ENCODE measurements around the gene CYP20A1.
"Not testable (repeated sequence)": the region's sequence is repeated elsewhere in the genome, so short reads cannot be mapped to it uniquely, and the experiment has no call there.

Gene CYP20A1, protein sequence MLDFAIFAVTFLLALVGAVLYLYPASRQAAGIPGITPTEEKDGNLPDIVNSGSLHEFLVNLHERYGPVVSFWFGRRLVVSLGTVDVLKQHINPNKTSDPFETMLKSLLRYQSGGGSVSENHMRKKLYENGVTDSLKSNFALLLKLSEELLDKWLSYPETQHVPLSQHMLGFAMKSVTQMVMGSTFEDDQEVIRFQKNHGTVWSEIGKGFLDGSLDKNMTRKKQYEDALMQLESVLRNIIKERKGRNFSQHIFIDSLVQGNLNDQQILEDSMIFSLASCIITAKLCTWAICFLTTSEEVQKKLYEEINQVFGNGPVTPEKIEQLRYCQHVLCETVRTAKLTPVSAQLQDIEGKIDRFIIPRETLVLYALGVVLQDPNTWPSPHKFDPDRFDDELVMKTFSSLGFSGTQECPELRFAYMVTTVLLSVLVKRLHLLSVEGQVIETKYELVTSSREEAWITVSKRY

GRCh38 chr2:203238704-203239526 is at the start of gene CYP20A1:
Gene CYP20A1 (plus strand): TSS chr2:203239018. CDS start chr2:203239063, 45 bp downstream.
- H4K20me1 ChIP-seq (ENCODE audit: insufficient read depth, low read length, poor library complexity, severe bottlenecking), result peaks cover 12% of the 10 kb centered on the region
- no peaks in the 10 kb centered on the region for H3F3A ChIP-seq (ENCODE audit: low read depth)
- no peaks in the 10 kb centered on the region for H3K9me2 ChIP-seq (replicated peaks; ENCODE audit: low read depth, low read length)
- H3K9ac ChIP-seq (ENCODE audit: low read depth, low read length, poor library complexity, severe bottlenecking), result peak within 1 kb of the TSS; percentile 92
- H3K4me1 ChIP-seq (ENCODE audit: insufficient read depth, low read length, poor library complexity, severe bottlenecking), result peaks cover 21% of the 10 kb centered on the region
- TF ChIP-seq EZH2phosphoT487 (IDR thresholded peaks at IDR 0.05; ENCODE audit: borderline replicate concordance), result no peak
- TF ChIP-seq, protein P1, sequence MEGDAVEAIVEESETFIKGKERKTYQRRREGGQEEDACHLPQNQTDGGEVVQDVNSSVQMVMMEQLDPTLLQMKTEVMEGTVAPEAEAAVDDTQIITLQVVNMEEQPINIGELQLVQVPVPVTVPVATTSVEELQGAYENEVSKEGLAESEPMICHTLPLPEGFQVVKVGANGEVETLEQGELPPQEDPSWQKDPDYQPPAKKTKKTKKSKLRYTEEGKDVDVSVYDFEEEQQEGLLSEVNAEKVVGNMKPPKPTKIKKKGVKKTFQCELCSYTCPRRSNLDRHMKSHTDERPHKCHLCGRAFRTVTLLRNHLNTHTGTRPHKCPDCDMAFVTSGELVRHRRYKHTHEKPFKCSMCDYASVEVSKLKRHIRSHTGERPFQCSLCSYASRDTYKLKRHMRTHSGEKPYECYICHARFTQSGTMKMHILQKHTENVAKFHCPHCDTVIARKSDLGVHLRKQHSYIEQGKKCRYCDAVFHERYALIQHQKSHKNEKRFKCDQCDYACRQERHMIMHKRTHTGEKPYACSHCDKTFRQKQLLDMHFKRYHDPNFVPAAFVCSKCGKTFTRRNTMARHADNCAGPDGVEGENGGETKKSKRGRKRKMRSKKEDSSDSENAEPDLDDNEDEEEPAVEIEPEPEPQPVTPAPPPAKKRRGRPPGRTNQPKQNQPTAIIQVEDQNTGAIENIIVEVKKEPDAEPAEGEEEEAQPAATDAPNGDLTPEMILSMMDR (conservative IDR thresholded peaks at IDR 0.05; ENCODE audit: low read length), result peak; percentile 37
- peak within 1 kb of the TSS; percentile 79 for H3K4me2 ChIP-seq (ENCODE audit: low read depth, low read length, poor library complexity, severe bottlenecking)
- H3K27me3 ChIP-seq (ENCODE audit: insufficient read depth, low read length, poor library complexity, severe bottlenecking), result no peaks in the 10 kb centered on the region
- H3K4me3 ChIP-seq (ENCODE audit: low read length, poor library complexity, severe bottlenecking), result peak within 1 kb of the TSS; percentile 95
- peaks cover 28% of the 10 kb centered on the region for H3K79me2 ChIP-seq (ENCODE audit: insufficient read depth, low read length)
- H3K36me3 ChIP-seq (ENCODE audit: insufficient read depth, low read length), result no peaks in the 10 kb centered on the region
- H3K9me3 ChIP-seq (ENCODE audit: insufficient read depth, low read depth, low read length), result no peaks in the 10 kb centered on the region
- peak within 1 kb of the TSS; percentile 96 for H2AFZ ChIP-seq (ENCODE audit: low read length)

GRCh38 chr2:203190547-203190946 is 48.3 kb upstream of the CYP20A1 start:
- H3K9ac ChIP-seq (ENCODE audit: low read depth, low read length, poor library complexity, severe bottlenecking); H3K4me2 ChIP-seq (ENCODE audit: low read depth, low read length, poor library complexity, severe bottlenecking); H4K20me1 ChIP-seq (ENCODE audit: insufficient read depth, low read length, poor library complexity, severe bottlenecking); H3K79me2 ChIP-seq (ENCODE audit: insufficient read depth, low read length); H3K27me3 ChIP-seq (ENCODE audit: insufficient read depth, low read length, poor library complexity, severe bottlenecking); H3K9me2 ChIP-seq (replicated peaks; ENCODE audit: low read depth, low read length); H3F3A ChIP-seq (ENCODE audit: low read depth); H3K9me3 ChIP-seq (ENCODE audit: insufficient read depth, low read depth, low read length); H3K36me3 ChIP-seq (ENCODE audit: insufficient read depth, low read length); H3K4me1 ChIP-seq (ENCODE audit: insufficient read depth, low read length, poor library complexity, severe bottlenecking); H2AFZ ChIP-seq (ENCODE audit: low read length); H3K4me3 ChIP-seq (ENCODE audit: low read length, poor library complexity, severe bottlenecking): not testable (repeated sequence)

GRCh38 chr2:203191026-203191425 is 47.8 kb upstream of the CYP20A1 start:
- not testable (repeated sequence) for H3K9me3 ChIP-seq (ENCODE audit: insufficient read depth, low read depth, low read length); H3K36me3 ChIP-seq (ENCODE audit: insufficient read depth, low read length); H3K79me2 ChIP-seq (ENCODE audit: insufficient read depth, low read length); H3K4me1 ChIP-seq (ENCODE audit: insufficient read depth, low read length, poor library complexity, severe bottlenecking); H4K20me1 ChIP-seq (ENCODE audit: insufficient read depth, low read length, poor library complexity, severe bottlenecking); H3F3A ChIP-seq (ENCODE audit: low read depth); H3K9me2 ChIP-seq (replicated peaks; ENCODE audit: low read depth, low read length); H3K27me3 ChIP-seq (ENCODE audit: insufficient read depth, low read length, poor library complexity, severe bottlenecking); H3K9ac ChIP-seq (ENCODE audit: low read depth, low read length, poor library complexity, severe bottlenecking); H3K4me2 ChIP-seq (ENCODE audit: low read depth, low read length, poor library complexity, severe bottlenecking); H2AFZ ChIP-seq (ENCODE audit: low read length); H3K4me3 ChIP-seq (ENCODE audit: low read length, poor library complexity, severe bottlenecking)

- no peak for TF ChIP-seq EZH2phosphoT487 (IDR thresholded peaks at IDR 0.05; ENCODE audit: borderline replicate concordance)
- TF ChIP-seq, protein P1 (conservative IDR thresholded peaks at IDR 0.05; ENCODE audit: low read length), result no peak
- no peaks in the 10 kb centered on the region for H3K79me2 ChIP-seq (ENCODE audit: insufficient read depth, low read length)
- no peaks in the 10 kb centered on the region for H3K9me3 ChIP-seq (ENCODE audit: insufficient read depth, low read depth, low read length)
- H3F3A ChIP-seq (ENCODE audit: low read depth), result no peaks in the 10 kb centered on the region
- no peak overlapping the region for H2AFZ ChIP-seq (ENCODE audit: low read length)
- H3K9ac ChIP-seq (ENCODE audit: low read depth, low read length, poor library complexity, severe bottlenecking), result no peak overlapping the region
- no peaks in the 10 kb centered on the region for H3K9me2 ChIP-seq (replicated peaks; ENCODE audit: low read depth, low read length)
- no peak overlapping the region for H3K4me2 ChIP-seq (ENCODE audit: low read depth, low read length, poor library complexity, severe bottlenecking)
- H4K20me1 ChIP-seq (ENCODE audit: insufficient read depth, low read length, poor library complexity, severe bottlenecking), result no peaks in the 10 kb centered on the region
- H3K36me3 ChIP-seq (ENCODE audit: insufficient read depth, low read length), result no peaks in the 10 kb centered on the region
- no peaks in the 10 kb centered on the region for H3K4me1 ChIP-seq (ENCODE audit: insufficient read depth, low read length, poor library complexity, severe bottlenecking)
- H3K4me3 ChIP-seq (ENCODE audit: low read length, poor library complexity, severe bottlenecking), result no peak overlapping the region
- no peaks in the 10 kb centered on the region for H3K27me3 ChIP-seq (ENCODE audit: insufficient read depth, low read length, poor library complexity, severe bottlenecking)
These were observed 46.9 kb upstream of the CYP20A1 start for GRCh38 chr2:203191961-203192360.

Measured in Loucy (cell line).